ENCODE results near the gene NOL3.

NOL3 gene

GRCh38 chr16:67156143-67156844 is 14.0 kb upstream of the NOL3 start:
- Histone ChIP-seq H3K4me3 (replicated peaks; ENCODE audit: insufficient read depth, low read length) (no peak overlapping the region), H3K27me3 (ENCODE audit: insufficient read depth, poor library complexity, severe bottlenecking) (peaks cover 6% of the 10 kb centered on the region), H3K27ac (replicated peaks) (no peak overlapping the region)
- no peak for TF ChIP-seq CTCF (IDR thresholded peaks at IDR 0.05; ENCODE audit: insufficient read depth, low read length)
- no peak for TF ChIP-seq GABPA (IDR thresholded peaks at IDR 0.05; ENCODE audit: low read depth)
- TF ChIP-seq REST (IDR thresholded peaks at IDR 0.05; ENCODE audit: insufficient replicate concordance, low read depth) = no peak
- DNase-seq (ENCODE audit: low read depth in 1 of 2, low spot score in 1 of 2) = no peak

GRCh38 chr16:67157106-67157748 is 13.1 kb upstream of the NOL3 start:
- DNase-seq (ENCODE audit: low read depth in 1 of 2, low spot score in 1 of 2) = no peak
- peaks cover 2% of the 10 kb centered on the region for H3K27me3 ChIP-seq (ENCODE audit: insufficient read depth, poor library complexity, severe bottlenecking)
- no peak for TF ChIP-seq CTCF (IDR thresholded peaks at IDR 0.05; ENCODE audit: insufficient read depth, low read length)
- TF ChIP-seq SPI1 (IDR thresholded peaks at IDR 0.05; ENCODE audit: borderline replicate concordance, low read depth) = no peak
- no peak for TF ChIP-seq REST (IDR thresholded peaks at IDR 0.05; ENCODE audit: insufficient replicate concordance, low read depth)
- no peak for TF ChIP-seq POLR2AphosphoS5 (IDR thresholded peaks at IDR 0.05; ENCODE audit: low read depth)
- TF ChIP-seq GABPA (IDR thresholded peaks at IDR 0.05; ENCODE audit: low read depth) = no peak
- no peak overlapping the region for H3K4me3 ChIP-seq (replicated peaks; ENCODE audit: insufficient read depth, low read length)
- no peak overlapping the region for H3K27ac ChIP-seq (replicated peaks)

- TF ChIP-seq REST (IDR thresholded peaks at IDR 0.05; ENCODE audit: insufficient replicate concordance, low read depth) = no peak
- no peak for TF ChIP-seq POLR2AphosphoS5 (IDR thresholded peaks at IDR 0.05; ENCODE audit: low read depth)
- TF ChIP-seq SPI1 (IDR thresholded peaks at IDR 0.05; ENCODE audit: borderline replicate concordance, low read depth) = no peak
- no peak for TF ChIP-seq CTCF (IDR thresholded peaks at IDR 0.05; ENCODE audit: insufficient read depth, low read length)
- TF ChIP-seq GABPA (IDR thresholded peaks at IDR 0.05; ENCODE audit: low read depth) = no peak
- no peak overlapping the region for H3K27ac ChIP-seq (replicated peaks)
- DNase-seq (ENCODE audit: low read depth in 1 of 2, low spot score in 1 of 2) = no peak
- no peak overlapping the region for H3K4me3 ChIP-seq (replicated peaks; ENCODE audit: insufficient read depth, low read length)
- H3K27me3 ChIP-seq (ENCODE audit: insufficient read depth, poor library complexity, severe bottlenecking) = peaks cover 10% of the 10 kb centered on the region
Measured at GRCh38 chr16:67157892-67158635, 12.3 kb upstream of the NOL3 start.
